ENCODE measurements around the gene MRC1. TPM values are rescaled to one million over a fixed set of nuclear protein-coding genes. Genes with fewer than 3 reads are reported as not detected.
A peak's percentile ranks its signal among the peaks of the same experiment; 100 is the strongest.

MRC1 gene
- total and polyA plus RNA-seq, 2 of the 13 experiments (the other 11 are each of a cell fraction or from before 2014, with no cell fraction given), result not detected

DNA sequence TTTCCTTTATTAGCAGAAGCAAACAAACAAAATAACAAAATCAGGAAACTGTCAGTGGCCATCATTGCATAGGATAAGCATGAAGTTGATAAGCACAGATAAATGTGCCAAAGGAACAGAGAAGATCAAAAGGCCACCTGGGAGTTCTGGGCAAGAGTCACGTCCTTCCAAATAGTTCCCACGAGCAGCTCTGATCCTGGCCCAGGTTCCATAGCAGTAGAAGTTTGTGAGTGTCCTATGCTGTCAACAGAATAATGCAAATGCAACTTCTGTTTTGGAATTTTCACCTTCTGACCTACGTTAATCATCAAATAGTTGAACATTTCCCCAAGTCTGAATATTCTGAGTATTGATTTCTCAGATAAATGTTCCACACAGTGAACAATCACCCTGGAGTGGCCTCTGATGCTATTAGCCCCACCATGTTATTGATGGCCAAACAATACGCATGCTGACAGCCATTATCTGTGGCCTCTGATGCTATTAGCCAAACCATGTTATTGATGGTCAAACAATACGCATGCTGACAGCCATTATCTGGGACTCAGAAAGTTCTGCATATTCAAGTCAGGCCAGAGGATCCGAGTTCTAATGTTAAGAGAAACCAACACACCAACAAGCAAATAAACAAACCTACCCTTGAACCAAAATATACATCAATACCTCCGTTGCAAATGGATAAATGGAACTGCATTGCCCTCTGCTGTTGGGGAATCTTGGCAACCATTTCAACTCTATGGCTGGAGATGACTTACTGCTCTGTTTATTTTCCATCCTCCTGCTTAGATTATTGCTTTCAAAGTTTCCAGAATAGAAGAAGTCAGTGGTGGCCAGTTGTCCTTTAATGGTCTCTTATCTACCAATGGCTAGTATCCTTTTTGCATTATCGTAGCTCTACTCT lies 63.3 kb downstream of the MRC1 start:
- Histone ChIP-seq H3K9ac (ENCODE audit: insufficient read depth, low read depth, low read length) (no peak overlapping the region), H3K36me3 (replicated peaks in 1 of 2; ENCODE audit: control insufficient read depth in 1 of 2, insufficient read depth in 2 of 2, low read length in 2 of 2) (no peaks in the 10 kb centered on the region), H3K4me3 (replicated peaks in 1 of 3; ENCODE audit: insufficient read depth in 1 of 3, low read depth in 2 of 3, low read length in 3 of 3) (no peak overlapping the region), H3K27me3 (ENCODE audit: control insufficient read depth in 1 of 2, insufficient read depth in 2 of 2, low read length in 2 of 2) (no peaks in the 10 kb centered on the region; a peak in 1 of 5 replicates), H3K9me3 (ENCODE audit: low read length) (no peaks in the 10 kb centered on the region), H3K79me2 (ENCODE audit: insufficient read depth, low read length) (no peaks in the 10 kb centered on the region), H3K27ac (ENCODE audit: extremely low read length, insufficient read depth, low read length) (no peak overlapping the region), H3K4me2 (ENCODE audit: low read depth, low read length) (no peak overlapping the region), H3K4me1 (ENCODE audit: insufficient read depth, low read length) (no peaks in the 10 kb centered on the region), H2AFZ (ENCODE audit: low read length) (no peak overlapping the region), H4K20me1 (ENCODE audit: insufficient read depth, low read length) (no peaks in the 10 kb centered on the region)
- DNase-seq (ENCODE audit: low spot score) (peak; percentile 1), ATAC-seq (no peak), FAIRE-seq (no peak)
- ChIA-PET CTCF (ENCODE audit: low intra/inter-chr PET ratio, low total read pairs) (no interaction called here), POLR2A (no interaction called here)
- no peak for TF ChIP-seq ETS1 (CRISPR knock-in tag; IDR thresholded peaks at IDR 0.05)
- peak; percentile 57 for TF ChIP-seq STAG1 (CRISPR knock-in tag; IDR thresholded peaks at IDR 0.05)
- TF ChIP-seq, protein P1, sequence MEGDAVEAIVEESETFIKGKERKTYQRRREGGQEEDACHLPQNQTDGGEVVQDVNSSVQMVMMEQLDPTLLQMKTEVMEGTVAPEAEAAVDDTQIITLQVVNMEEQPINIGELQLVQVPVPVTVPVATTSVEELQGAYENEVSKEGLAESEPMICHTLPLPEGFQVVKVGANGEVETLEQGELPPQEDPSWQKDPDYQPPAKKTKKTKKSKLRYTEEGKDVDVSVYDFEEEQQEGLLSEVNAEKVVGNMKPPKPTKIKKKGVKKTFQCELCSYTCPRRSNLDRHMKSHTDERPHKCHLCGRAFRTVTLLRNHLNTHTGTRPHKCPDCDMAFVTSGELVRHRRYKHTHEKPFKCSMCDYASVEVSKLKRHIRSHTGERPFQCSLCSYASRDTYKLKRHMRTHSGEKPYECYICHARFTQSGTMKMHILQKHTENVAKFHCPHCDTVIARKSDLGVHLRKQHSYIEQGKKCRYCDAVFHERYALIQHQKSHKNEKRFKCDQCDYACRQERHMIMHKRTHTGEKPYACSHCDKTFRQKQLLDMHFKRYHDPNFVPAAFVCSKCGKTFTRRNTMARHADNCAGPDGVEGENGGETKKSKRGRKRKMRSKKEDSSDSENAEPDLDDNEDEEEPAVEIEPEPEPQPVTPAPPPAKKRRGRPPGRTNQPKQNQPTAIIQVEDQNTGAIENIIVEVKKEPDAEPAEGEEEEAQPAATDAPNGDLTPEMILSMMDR (CRISPR knock-in tag; IDR thresholded peaks at IDR 0.05), result peak; percentile 55
- 25% methylated on average over 8 of the region's 8 CpGs for WGBS (ENCODE audit: low lambda C conversion rate)
- BruUV-seq (replicated peaks), result no TSS peak
- in situ Hi-C loops (cut with HindIII; ENCODE audit: extremely low pct_ligation_motif_present, low pct_unique_long_range_greater_than_20kb), result no loop called here
- intact Hi-C loops (cut with micrococcal nuclease; ENCODE audit: unreplicated experiment), result no loop called here

GRCh38 chr10:17873946-17874345 lies 64.8 kb downstream of the MRC1 start:
- CTCF ChIA-PET (ENCODE audit: low intra/inter-chr PET ratio, low total read pairs), result no interaction called here
- BruUV-seq (replicated peaks), result no TSS peak
- Histone ChIP-seq H3K4me2 (ENCODE audit: low read depth, low read length) (no peak overlapping the region), H3K79me2 (ENCODE audit: insufficient read depth, low read length) (no peaks in the 10 kb centered on the region), H3K9me3 (ENCODE audit: low read length) (no peaks in the 10 kb centered on the region), H2AFZ (ENCODE audit: low read length) (no peak overlapping the region), H3K4me1 (ENCODE audit: insufficient read depth, low read length) (no peaks in the 10 kb centered on the region), H4K20me1 (ENCODE audit: insufficient read depth, low read length) (no peaks in the 10 kb centered on the region), H3K27ac (ENCODE audit: extremely low read length, insufficient read depth, low read length) (no peak overlapping the region), H3K4me3 (replicated peaks in 1 of 3; ENCODE audit: insufficient read depth in 1 of 3, low read depth in 2 of 3, low read length in 3 of 3) (no peak overlapping the region), H3K36me3 (replicated peaks in 1 of 2; ENCODE audit: control insufficient read depth in 1 of 2, insufficient read depth in 2 of 2, low read length in 2 of 2) (no peaks in the 10 kb centered on the region), H3K9ac (ENCODE audit: insufficient read depth, low read depth, low read length) (no peak overlapping the region), H3K27me3 (ENCODE audit: control insufficient read depth in 1 of 2, insufficient read depth in 2 of 2, low read length in 2 of 2) (no peaks in the 10 kb centered on the region; a peak in 1 of 5 replicates)
- in situ Hi-C loops (cut with HindIII; ENCODE audit: extremely low pct_ligation_motif_present, low pct_unique_long_range_greater_than_20kb), result no loop called here
- POLR2A ChIA-PET, result no interaction called here
- TF ChIP-seq GABPB1 (CRISPR knock-in tag; IDR thresholded peaks at IDR 0.05), result no peak
- WGBS (ENCODE audit: low lambda C conversion rate), result 4% methylated on average over 2 of the region's 2 CpGs
- DNase-seq (ENCODE audit: low spot score) (no peak), FAIRE-seq (no peak), ATAC-seq (no peak)
- intact Hi-C loops (cut with micrococcal nuclease; ENCODE audit: unreplicated experiment), result no loop called here

Measured in HepG2 (cell line).